A549 (cell line): Measurements from ENCODE around the gene CSNK1D. TPM values are rescaled to one million over a fixed set of nuclear protein-coding genes. Genes with fewer than 3 reads are reported as not detected.

Source experiments
- ATAC-seq, 2 experiments: fragments of 200-7000 bp in 1 of 2; fragments of >200 bp in 1 of 2; cut with Nextera tagmentation in 1 of 2; cut with Tn5 transposase in 1 of 2; 3 replicates each; pipeline versions ENCODE4 v1.8.0 to v1.9.1; 2018 to 2020; ENCODE audit warnings: mild to moderate bottlenecking in 1 of 2, moderate library complexity in 1 of 2
- CTCF ChIA-PET: fragments of 300-600 bp; sonication (Branson Sonifier 250); formaldehyde crosslinking; extraction: SDS; loops from one replicate; lab custom pipeline; 2021; ENCODE audit warnings: antibody characterized with exemption, inconsistent platforms; lab: Yijun Ruan, JAX
- POLR2A ChIA-PET: fragments of 350-600 bp; formaldehyde crosslinking; extraction: SDS; loops from one replicate; lab custom pipeline; 2021; ENCODE audit warnings: antibody characterized with exemption, inconsistent platforms; lab: Yijun Ruan, JAX
- DNase-seq, 2 experiments: peaks; one replicate each; pipeline versions ENCODE4 v3.0.0 to v3.0.0-alpha.2; 2011 to 2016; ENCODE audit warnings: low read depth in 1 of 2, low spot score in 1 of 2
- FAIRE-seq: peaks from 2 replicates; lab custom pipeline; 2011; peaks lifted over from hg19 to GRCh38; lab: Jason Lieb, UNC
- H3K27ac ChIP-seq, 2 experiments: fragments of >200 bp; sonication (Bioruptor Twin); formaldehyde crosslinking; 3 replicates each; pipeline ENCODE4 v1.5.1; 2016 to 2017
- H3K4me1 ChIP-seq: fragments of >200 bp; sonication (Bioruptor Twin); formaldehyde crosslinking; 3 replicates; pipeline ENCODE4 v1.6.1; 2016
- H3K4me2 ChIP-seq: fragments of >200 bp; sonication (Bioruptor Twin); formaldehyde crosslinking; 3 replicates; pipeline ENCODE4 v1.6.1; 2016
- H3K4me3 ChIP-seq: fragments of >200 bp; sonication (Bioruptor Twin); formaldehyde crosslinking; 3 replicates; pipeline ENCODE4 v1.5.1; 2016
- H3K9me3 ChIP-seq: fragments of >200 bp; sonication (Bioruptor Twin); formaldehyde crosslinking; 3 replicates; pipeline ENCODE4 v1.6.1; 2016
- CBX2 ChIP-seq: fragments of 200-600 bp; sonication (generic); IDR thresholded peaks from 2 replicates; pipeline ENCODE4 v1.6.1; 2016; ENCODE audit warnings: low read depth, mild to moderate bottlenecking, borderline replicate concordance
- CEBPB ChIP-seq, 2 experiments: fragments of >200 bp in 1 of 2; sonication (Bioruptor Twin) in 1 of 2; formaldehyde crosslinking in 1 of 2; IDR thresholded peaks; 2 replicates each; pipeline ENCODE4 v1.6.1; 2012 to 2016
- E2F6 ChIP-seq: IDR thresholded peaks from 2 replicates; pipeline ENCODE4 v1.6.1; 2012; ENCODE audit warnings: low read depth, borderline replicate concordance
- EP300 ChIP-seq, 2 experiments: fragments of >200 bp; sonication (Bioruptor Twin); formaldehyde crosslinking; IDR thresholded peaks; 2 replicates in 1 of 2; 3 replicates in 1 of 2; pipeline ENCODE4 v1.6.1; 2016 to 2017
- ESRRA ChIP-seq: fragments of 150-350 bp; IDR thresholded peaks from 2 replicates; pipeline ENCODE4 v1.6.1; 2014; ENCODE audit warnings: mild to moderate bottlenecking, low read length, borderline replicate concordance
- FOXS1 ChIP-seq: fragments of 250-450 bp; sonication (Bioruptor Pico); IDR thresholded peaks from 2 replicates; pipeline ENCODE4 v1.5.0; 2020; ENCODE audit warnings: mild to moderate bottlenecking, moderate library complexity
- HDAC2 ChIP-seq: fragments of 200-600 bp; sonication (generic); IDR thresholded peaks from 2 replicates; pipeline ENCODE4 v1.6.1; 2016
- HES2 ChIP-seq: fragments of >200 bp; sonication (Bioruptor Twin); formaldehyde crosslinking; IDR thresholded peaks from 2 replicates; pipeline ENCODE4 v1.6.1; 2016
- HOXB13 ChIP-seq: fragments of 250-450 bp; sonication (Bioruptor Pico); IDR thresholded peaks from 2 replicates; pipeline ENCODE4 v1.5.0; 2020; ENCODE audit warnings: low read depth, mild to moderate bottlenecking, moderate library complexity
- JUN ChIP-seq, 2 experiments: fragments of >200 bp; sonication (Bioruptor Twin); formaldehyde crosslinking; IDR thresholded peaks; 2 replicates in 1 of 2; 3 replicates in 1 of 2; pipeline ENCODE4 v1.6.1; 2016 to 2017
- JUNB ChIP-seq: fragments of >200 bp; sonication (Bioruptor Twin); formaldehyde crosslinking; IDR thresholded peaks from 2 replicates; pipeline ENCODE4 v1.6.1; 2016
- KDM5A ChIP-seq: fragments of 200-600 bp; sonication (generic); IDR thresholded peaks from 2 replicates; pipeline ENCODE4 v1.6.1; 2016; ENCODE audit warnings: antibody characterized with exemption, mild to moderate bottlenecking
- MAX ChIP-seq: IDR thresholded peaks from 2 replicates; pipeline ENCODE4 v1.6.1; 2012
- NR3C1 ChIP-seq: fragments of >200 bp; sonication (Bioruptor Twin); formaldehyde crosslinking; IDR thresholded peaks from 3 replicates; pipeline ENCODE4 v1.6.1; 2017
- POLR2A ChIP-seq: IDR thresholded peaks from 2 replicates; pipeline ENCODE4 v1.6.1; 2012; ENCODE audit warnings: mild to moderate bottlenecking, low read length
- RARB ChIP-seq: fragments of 250-450 bp; sonication (Bioruptor Pico); IDR thresholded peaks from 2 replicates; pipeline ENCODE4 v1.8.0; 2021; ENCODE audit warnings: mild to moderate bottlenecking, moderate library complexity
- RCOR1 ChIP-seq: fragments of 150-350 bp; IDR thresholded peaks from 2 replicates; pipeline ENCODE4 v1.6.1; 2014; ENCODE audit warnings: antibody characterized with exemption, low read length, low read depth
- RFX5 ChIP-seq: fragments of 450-650 bp; IDR thresholded peaks from 2 replicates; pipeline ENCODE4 v1.7.1; 2014; ENCODE audit warnings: antibody characterized with exemption, mild to moderate bottlenecking, moderate library complexity
- SREBF2 ChIP-seq: fragments of 450-650 bp; IDR thresholded peaks from 2 replicates; pipeline ENCODE4 v1.6.1; 2014; ENCODE audit warnings: mild to moderate bottlenecking, moderate library complexity
- TFCP2L1 ChIP-seq: fragments of 250-450 bp; sonication (Bioruptor Pico); IDR thresholded peaks from 2 replicates; pipeline ENCODE4 v1.5.0; 2021; ENCODE audit warnings: mild to moderate bottlenecking
- TP53 ChIP-seq: fragments of 250-450 bp; sonication (Bioruptor Pico); IDR thresholded peaks from 2 replicates; pipeline ENCODE4 v1.5.0; 2021; ENCODE audit warnings: mild to moderate bottlenecking, moderate library complexity
- USF2 ChIP-seq: fragments of 450-650 bp; IDR thresholded peaks from 2 replicates; pipeline ENCODE4 v1.6.1; 2014; ENCODE audit warnings: antibody characterized with exemption
- ZC3H11A ChIP-seq: fragments of 450-650 bp; IDR thresholded peaks from 2 replicates; pipeline ENCODE4 v1.6.1; 2014; ENCODE audit warnings: antibody characterized with exemption, mild to moderate bottlenecking
- ZFP36 ChIP-seq: fragments of 450-650 bp; IDR thresholded peaks from 2 replicates; pipeline ENCODE4 v1.6.1; 2014; ENCODE audit warnings: borderline replicate concordance; ENCODE audit not compliant: partially characterized antibody
- WGBS: methylation state at CpG from one replicate; pipeline ENCODE4 v1.1.6; 2017; ENCODE audit errors: missing lambda C conversion rate; 5-methylcytosine and 5-hydroxymethylcytosine counted together
- polyA plus RNA-seq, 4 experiments: library from polyadenylated mRNA; depleted of rRNA in 3 of 4; stranded (reverse); fragments of >200 nt; fragmentation: RNase III in 1 of 4; extraction: RNeasy Plus Mini Kit Qiagen cat#74134 plus additional on column Dnase treatment in 1 of 4; gene quantifications; 2 replicates in 3 of 4; 3 replicates in 1 of 4; pipeline ENCODE4 v1.2.3, GENCODE V29; 2011 to 2017

Gene CSNK1D
- polyA plus RNA-seq, 2 of the 4 experiments (the other 2 are of a cell fraction): 130 to 163 TPM

GRCh38 chr17:82200743-82201497 is 72.6 kb downstream of the CSNK1D start (continued):
- TF ChIP-seq USF2: no peak

GRCh38 chr17:82200135-82200534 is 73.4 kb downstream of the CSNK1D start:
- no peak for DNase-seq
- no peak for ATAC-seq
- no peak overlapping the region for H3K4me2 ChIP-seq
- no peak for FAIRE-seq
- no peak overlapping the region for H3K4me3 ChIP-seq
- no peaks in the 10 kb centered on the region for H3K9me3 ChIP-seq
- TF ChIP-seq CEBPB (IDR thresholded peaks at IDR 0.05) (no peak), MAX (no peak), HDAC2 (no peak), RFX5 (no peak), CBX2 (no peak), HOXB13 (CRISPR knock-in tag) (no peak), E2F6 (no peak), FOXS1 (CRISPR knock-in tag) (no peak)
- CTCF ChIA-PET: interaction anchor here (1.1 to 4.1 kb wide), 8 partner anchors 8 to 214 kb away, joined by 3 to 19 read pairs (median 4); partner anchors contain the start of gene RAC3
- WGBS: 92% methylated on average over 17 of the region's 17 CpGs
- POLR2A ChIA-PET: no interaction called here
- peaks cover 8% of the 10 kb centered on the region for H3K4me1 ChIP-seq
- no peak overlapping the region for H3K27ac ChIP-seq

- no peak for ATAC-seq
- TF ChIP-seq POLR2A (no peak), JUNB (no peak), SREBF2 (no peak), RCOR1 (no peak), TFCP2L1 (CRISPR knock-in tag) (no peak), CBX2 (no peak), JUN (IDR thresholded peaks at IDR 0.05) (no peak), MAX (no peak), TP53 (no peak), ZC3H11A (no peak), EP300 (IDR thresholded peaks at IDR 0.05) (no peak), RARB (CRISPR knock-in tag) (no peak), ESRRA (no peak), HES2 (no peak), NR3C1 (no peak), ZFP36 (no peak), KDM5A (no peak)
- TF ChIP-seq, all 56 proteins: peak for 0
- Histone ChIP-seq H3K4me1 (peaks cover 2% of the 10 kb centered on the region), H3K4me2 (no peak overlapping the region), H3K4me3 (no peak overlapping the region), H3K9me3 (no peaks in the 10 kb centered on the region), H3K27ac (no peak overlapping the region)
- CTCF ChIA-PET: interaction anchor here (1.2 to 2.4 kb wide), 4 partner anchors 9 to 215 kb away, joined by 3 to 7 read pairs (median 4); no protein-coding TSS in a partner anchor
- POLR2A ChIA-PET: interaction anchor here (0.6 kb wide), 1 partner anchor 231 kb away, joined by 3 read pairs; no protein-coding TSS in a partner anchor
- no peak for DNase-seq
- 94% methylated on average over 12 of the region's 12 CpGs for WGBS
- no peak for FAIRE-seq
Observed at GRCh38 chr17:82199496-82199895, 74.0 kb downstream of the CSNK1D start.
